ENCODE measurements around the gene CIT.

DNA sequence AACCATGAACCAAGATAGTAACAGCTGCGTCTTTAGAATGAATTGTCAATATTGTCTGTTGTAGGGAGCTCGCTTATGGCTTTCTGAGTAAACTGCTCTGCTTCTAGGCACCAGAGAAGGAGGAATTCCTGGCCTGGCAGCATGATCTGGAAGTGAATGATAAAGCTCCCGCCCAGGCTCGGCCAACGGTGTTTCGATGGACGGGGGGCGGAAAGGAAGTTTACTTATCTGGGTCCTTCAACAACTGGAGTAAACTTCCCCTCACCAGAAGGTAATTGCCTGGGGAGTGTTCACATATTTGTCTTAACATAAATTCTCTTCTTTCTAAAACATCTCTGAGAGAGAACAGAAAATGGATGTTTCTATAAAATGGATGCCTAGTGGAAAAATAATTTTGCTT lies 204.9 kb downstream of the CIT start:
- TF ChIP-seq POLR2AphosphoS5 (IDR thresholded peaks at IDR 0.05; ENCODE audit: low read depth, low read length) = no peak
- TF ChIP-seq, protein P1, sequence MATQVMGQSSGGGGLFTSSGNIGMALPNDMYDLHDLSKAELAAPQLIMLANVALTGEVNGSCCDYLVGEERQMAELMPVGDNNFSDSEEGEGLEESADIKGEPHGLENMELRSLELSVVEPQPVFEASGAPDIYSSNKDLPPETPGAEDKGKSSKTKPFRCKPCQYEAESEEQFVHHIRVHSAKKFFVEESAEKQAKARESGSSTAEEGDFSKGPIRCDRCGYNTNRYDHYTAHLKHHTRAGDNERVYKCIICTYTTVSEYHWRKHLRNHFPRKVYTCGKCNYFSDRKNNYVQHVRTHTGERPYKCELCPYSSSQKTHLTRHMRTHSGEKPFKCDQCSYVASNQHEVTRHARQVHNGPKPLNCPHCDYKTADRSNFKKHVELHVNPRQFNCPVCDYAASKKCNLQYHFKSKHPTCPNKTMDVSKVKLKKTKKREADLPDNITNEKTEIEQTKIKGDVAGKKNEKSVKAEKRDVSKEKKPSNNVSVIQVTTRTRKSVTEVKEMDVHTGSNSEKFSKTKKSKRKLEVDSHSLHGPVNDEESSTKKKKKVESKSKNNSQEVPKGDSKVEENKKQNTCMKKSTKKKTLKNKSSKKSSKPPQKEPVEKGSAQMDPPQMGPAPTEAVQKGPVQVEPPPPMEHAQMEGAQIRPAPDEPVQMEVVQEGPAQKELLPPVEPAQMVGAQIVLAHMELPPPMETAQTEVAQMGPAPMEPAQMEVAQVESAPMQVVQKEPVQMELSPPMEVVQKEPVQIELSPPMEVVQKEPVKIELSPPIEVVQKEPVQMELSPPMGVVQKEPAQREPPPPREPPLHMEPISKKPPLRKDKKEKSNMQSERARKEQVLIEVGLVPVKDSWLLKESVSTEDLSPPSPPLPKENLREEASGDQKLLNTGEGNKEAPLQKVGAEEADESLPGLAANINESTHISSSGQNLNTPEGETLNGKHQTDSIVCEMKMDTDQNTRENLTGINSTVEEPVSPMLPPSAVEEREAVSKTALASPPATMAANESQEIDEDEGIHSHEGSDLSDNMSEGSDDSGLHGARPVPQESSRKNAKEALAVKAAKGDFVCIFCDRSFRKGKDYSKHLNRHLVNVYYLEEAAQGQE (IDR thresholded peaks at IDR 0.05; ENCODE audit: insufficient read depth in 1 of 2, low read depth in 2 of 2, low read length in 2 of 2) = no peak
